ENCODE results near the gene USP34. TPM values are rescaled to one million over a fixed set of nuclear protein-coding genes. Genes with fewer than 3 reads are reported as not detected.

The USP34 gene
- total RNA-seq, 1 experiment from 2014 or later = 76.3 TPM

- peak; percentile 96 for TF ChIP-seq POLR2AphosphoS5 (IDR thresholded peaks at IDR 0.05; ENCODE audit: low read depth, low read length)
- TF ChIP-seq YY1 (IDR thresholded peaks at IDR 0.05; ENCODE audit: extremely low read depth, insufficient replicate concordance, low read depth, low read length) = peak; percentile 59
- TF ChIP-seq, protein P1, sequence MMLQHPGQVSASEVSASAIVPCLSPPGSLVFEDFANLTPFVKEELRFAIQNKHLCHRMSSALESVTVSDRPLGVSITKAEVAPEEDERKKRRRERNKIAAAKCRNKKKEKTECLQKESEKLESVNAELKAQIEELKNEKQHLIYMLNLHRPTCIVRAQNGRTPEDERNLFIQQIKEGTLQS (IDR thresholded peaks at IDR 0.05) = no peak
- TF ChIP-seq TCF7L2 (IDR thresholded peaks at IDR 0.05; ENCODE audit: borderline replicate concordance, extremely low read depth, insufficient read depth, insufficient read length) = no peak
- TF ChIP-seq SP1 (IDR thresholded peaks at IDR 0.05; ENCODE audit: low read depth) = no peak; the same call in 1 of the 2 replicates
- peak; percentile 52 for TF ChIP-seq SIN3A (IDR thresholded peaks at IDR 0.05; ENCODE audit: low read depth)
- TF ChIP-seq SRF (IDR thresholded peaks at IDR 0.05; ENCODE audit: low read depth) = no peak
- TF ChIP-seq FOSL1 (IDR thresholded peaks at IDR 0.05; ENCODE audit: low read depth) = no peak
- TF ChIP-seq POLR2A (IDR thresholded peaks at IDR 0.05; ENCODE audit: borderline replicate concordance, extremely low read depth, insufficient read depth, insufficient read length) = peak; percentile 83
- peak; percentile 38; the same call in 1 of the 2 replicates for TF ChIP-seq CBX3 (IDR thresholded peaks at IDR 0.05; ENCODE audit: low read depth)
- peak; percentile 93 for TF ChIP-seq ZFX (IDR thresholded peaks at IDR 0.05)
- no peak; the same call in 1 of the 2 replicates for TF ChIP-seq JUND (IDR thresholded peaks at IDR 0.05)
- TF ChIP-seq EZH2phosphoT487 (IDR thresholded peaks at IDR 0.05; ENCODE audit: borderline replicate concordance) = no peak
- TF ChIP-seq, protein P2, sequence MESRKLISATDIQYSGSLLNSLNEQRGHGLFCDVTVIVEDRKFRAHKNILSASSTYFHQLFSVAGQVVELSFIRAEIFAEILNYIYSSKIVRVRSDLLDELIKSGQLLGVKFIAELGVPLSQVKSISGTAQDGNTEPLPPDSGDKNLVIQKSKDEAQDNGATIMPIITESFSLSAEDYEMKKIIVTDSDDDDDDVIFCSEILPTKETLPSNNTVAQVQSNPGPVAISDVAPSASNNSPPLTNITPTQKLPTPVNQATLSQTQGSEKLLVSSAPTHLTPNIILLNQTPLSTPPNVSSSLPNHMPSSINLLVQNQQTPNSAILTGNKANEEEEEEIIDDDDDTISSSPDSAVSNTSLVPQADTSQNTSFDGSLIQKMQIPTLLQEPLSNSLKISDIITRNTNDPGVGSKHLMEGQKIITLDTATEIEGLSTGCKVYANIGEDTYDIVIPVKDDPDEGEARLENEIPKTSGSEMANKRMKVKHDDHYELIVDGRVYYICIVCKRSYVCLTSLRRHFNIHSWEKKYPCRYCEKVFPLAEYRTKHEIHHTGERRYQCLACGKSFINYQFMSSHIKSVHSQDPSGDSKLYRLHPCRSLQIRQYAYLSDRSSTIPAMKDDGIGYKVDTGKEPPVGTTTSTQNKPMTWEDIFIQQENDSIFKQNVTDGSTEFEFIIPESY (IDR thresholded peaks at IDR 0.05; ENCODE audit: extremely low read depth, insufficient replicate concordance, low read length) = peak; percentile 84
- TF ChIP-seq EZH2 (IDR thresholded peaks at IDR 0.05) = no peak
- no peak for TF ChIP-seq CEBPB (IDR thresholded peaks at IDR 0.05; ENCODE audit: low read depth)
- no peak for TF ChIP-seq EGR1 (IDR thresholded peaks at IDR 0.05; ENCODE audit: low read depth)
These were observed 293.8 kb downstream of the USP34 start (continued) for GRCh38 chr2:61176755-61177726.

Measured in HCT116 (cell line).